Immature natural killer cell (primary cell): Measurements from ENCODE around the gene TSC2. TPM values are rescaled to one million over a fixed set of nuclear protein-coding genes. Genes with fewer than 3 reads are reported as not detected.
A peak's percentile ranks its signal among the peaks of the same experiment; 100 is the strongest.
"Not testable (repeated sequence)": the region's sequence is repeated elsewhere in the genome, so short reads cannot be mapped to it uniquely, and the experiment has no call there.

ENCODE experiments used
- DNase-seq, 3 donors: peaks; one replicate each; pipeline ENCODE4 v3.0.0; 2022; ENCODE audit warnings: mixed read lengths in 1 of 3
- H3K27ac Mint-ChIP-seq, 6 donors: one replicate each; pipeline ENCODE4 v1.8.0; 2020; ENCODE audit warnings: mixed read lengths in 6 of 6, mild to moderate bottlenecking in 5 of 6, inconsistent platforms in 4 of 6, moderate library complexity in 3 of 6
- H3K27me3 Mint-ChIP-seq, 3 donors: one replicate each; pipeline ENCODE4 v1.8.0; 2020 to 2021; ENCODE audit warnings: low read depth in 3 of 3, mild to moderate bottlenecking in 3 of 3, mixed read lengths in 3 of 3, moderate library complexity in 3 of 3, inconsistent platforms in 1 of 3
- H3K36me3 Mint-ChIP-seq, 3 donors: one replicate each; pipeline ENCODE4 v1.8.0; 2020; ENCODE audit warnings: mixed read lengths in 3 of 3, inconsistent platforms in 2 of 3, mild to moderate bottlenecking in 2 of 3
- H3K4me1 Mint-ChIP-seq, 2 donors: one replicate each; pipeline ENCODE4 v1.8.0; 2020; ENCODE audit warnings: inconsistent platforms in 2 of 2, mild to moderate bottlenecking in 2 of 2, mixed read lengths in 2 of 2, moderate library complexity in 1 of 2
- H3K4me3 Mint-ChIP-seq, 5 donors: one replicate each; pipeline ENCODE4 v1.8.0; 2020; ENCODE audit warnings: mild to moderate bottlenecking in 5 of 5, mixed read lengths in 5 of 5, inconsistent platforms in 3 of 5, moderate library complexity in 3 of 5
- H3K9me3 Mint-ChIP-seq, 6 donors: one replicate each; pipeline ENCODE4 v1.8.0; 2020; ENCODE audit warnings: mild to moderate bottlenecking in 6 of 6, mixed read lengths in 6 of 6, inconsistent platforms in 4 of 6, moderate library complexity in 3 of 6
- polyA plus RNA-seq, 3 donors: library from polyadenylated mRNA; unstranded; fragments of 300-500 nt; fragmentation: Illumina TruSeq; gene quantifications; one replicate each; pipeline ENCODE4 v1.2.3, GENCODE V29; 2021

TSC2 gene
- polyA plus RNA-seq, 3 donors from 2014 or later: 18.0 to 50.1 (median 29.1) TPM

DNA sequence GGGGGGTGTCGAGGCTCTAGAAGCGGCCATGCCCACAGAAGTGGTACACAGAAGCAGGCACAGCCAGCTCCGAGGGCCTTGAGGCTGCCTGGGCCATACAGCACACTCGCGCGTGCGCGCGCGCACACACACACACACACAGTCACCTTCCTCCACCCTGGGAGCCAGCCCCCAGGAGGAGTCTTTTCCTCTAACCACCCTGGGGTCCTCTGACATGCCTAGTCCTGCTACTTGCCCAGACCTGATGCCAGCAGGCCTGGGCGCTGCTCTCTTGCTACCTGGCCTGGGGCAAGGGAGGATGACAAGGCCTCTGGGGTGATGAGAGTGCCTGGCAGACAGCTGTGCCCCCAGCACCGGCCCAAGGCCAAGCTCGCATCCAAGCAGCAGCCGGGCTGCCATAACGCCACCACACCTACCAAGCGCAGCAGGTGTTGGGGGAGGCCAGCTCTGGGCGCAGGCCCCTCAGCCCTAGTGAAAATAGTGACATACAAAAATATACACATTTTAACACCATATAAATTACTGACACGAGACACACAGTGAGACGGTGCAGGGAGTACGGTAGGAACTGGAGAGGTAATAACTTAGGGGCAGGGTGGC, 41.1 kb downstream of the TSC2 start:
- DNase-seq: no peak
- H3K9me3 Mint-ChIP-seq: no peaks in the 10 kb centered on the region
- H3K4me1 Mint-ChIP-seq: no peaks in the 10 kb centered on the region
- peak overlapping the region in 1 of 6 donors; percentile 34 for H3K27ac Mint-ChIP-seq
- H3K4me3 Mint-ChIP-seq: no peak overlapping the region
- no peaks in the 10 kb centered on the region for H3K27me3 Mint-ChIP-seq
- H3K36me3 Mint-ChIP-seq: peaks cover 0 to 4% (median 0%) of the 10 kb centered on the region in 3 donors

DNA sequence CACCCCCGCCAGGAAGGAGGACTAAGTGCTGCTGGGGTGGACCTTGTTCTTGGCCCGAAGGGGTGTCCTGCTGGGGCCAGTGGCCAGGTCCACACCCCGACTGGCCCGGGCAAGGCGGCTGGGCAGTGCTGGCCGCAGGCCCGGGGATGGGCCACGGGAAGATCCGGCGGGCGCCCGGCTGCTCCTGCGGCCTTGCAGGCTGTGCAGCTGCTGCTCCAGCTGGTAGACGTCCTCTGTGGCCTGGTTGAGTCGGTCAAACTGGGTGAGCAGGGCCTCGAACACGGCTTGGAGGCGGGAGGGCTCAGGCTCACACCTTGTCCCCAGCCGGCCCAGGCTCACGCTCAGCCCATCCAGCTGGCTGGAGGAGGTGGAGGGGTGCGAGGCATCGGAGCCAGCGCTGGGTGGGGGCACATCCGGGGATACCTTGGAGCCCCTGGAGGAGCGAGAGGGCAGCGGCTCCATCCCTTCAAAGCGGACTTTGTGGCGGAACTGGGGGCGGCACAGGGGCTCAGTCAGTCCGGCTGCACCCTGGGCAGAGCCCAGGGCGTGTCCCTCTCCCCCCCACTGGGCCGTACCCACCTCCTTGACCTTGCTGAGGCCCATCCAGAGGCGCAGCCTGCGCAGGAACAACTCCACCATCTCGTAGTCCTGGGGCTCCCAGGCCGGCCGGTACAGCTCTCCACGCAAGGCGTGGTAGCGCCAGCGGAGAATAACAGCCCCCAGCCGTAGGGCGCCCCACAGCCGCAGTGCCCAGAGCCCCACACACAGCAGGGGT, 42.1 kb downstream of the TSC2 start:
- Mint-ChIP-seq H3K4me1 (no peaks in the 10 kb centered on the region), H3K9me3 (no peaks in the 10 kb centered on the region), H3K36me3 (peaks cover 0 to 4% (median 0%) of the 10 kb centered on the region in 3 donors), H3K4me3 (no peak overlapping the region), H3K27me3 (peaks cover 0 to 1% (median 0%) of the 10 kb centered on the region in 3 donors), H3K27ac (no peak overlapping the region)
- DNase-seq: no peak

DNA sequence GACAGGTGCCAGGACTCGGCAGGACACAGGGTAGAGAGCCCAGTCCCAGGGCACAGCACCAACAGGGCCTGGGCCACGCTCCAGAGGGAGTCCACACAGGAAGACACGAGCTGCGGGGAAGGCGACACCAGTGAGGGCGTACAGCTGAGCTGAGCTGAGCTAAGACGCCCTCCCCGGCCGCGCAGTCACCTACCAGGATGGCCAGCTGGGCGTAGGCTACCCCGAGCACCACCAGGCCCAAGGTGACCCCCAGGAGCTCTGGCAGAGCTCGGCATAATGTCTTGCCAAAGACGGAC, 42.6 kb downstream of the TSC2 start:
- Mint-ChIP-seq H3K27ac (no peak overlapping the region), H3K4me1 (no peaks in the 10 kb centered on the region), H3K36me3 (peaks cover 0 to 4% (median 0%) of the 10 kb centered on the region in 3 donors), H3K27me3 (peaks cover 0 to 3% (median 0%) of the 10 kb centered on the region in 3 donors), H3K9me3 (no peaks in the 10 kb centered on the region), H3K4me3 (no peak overlapping the region)
- DNase-seq: no peak

DNA sequence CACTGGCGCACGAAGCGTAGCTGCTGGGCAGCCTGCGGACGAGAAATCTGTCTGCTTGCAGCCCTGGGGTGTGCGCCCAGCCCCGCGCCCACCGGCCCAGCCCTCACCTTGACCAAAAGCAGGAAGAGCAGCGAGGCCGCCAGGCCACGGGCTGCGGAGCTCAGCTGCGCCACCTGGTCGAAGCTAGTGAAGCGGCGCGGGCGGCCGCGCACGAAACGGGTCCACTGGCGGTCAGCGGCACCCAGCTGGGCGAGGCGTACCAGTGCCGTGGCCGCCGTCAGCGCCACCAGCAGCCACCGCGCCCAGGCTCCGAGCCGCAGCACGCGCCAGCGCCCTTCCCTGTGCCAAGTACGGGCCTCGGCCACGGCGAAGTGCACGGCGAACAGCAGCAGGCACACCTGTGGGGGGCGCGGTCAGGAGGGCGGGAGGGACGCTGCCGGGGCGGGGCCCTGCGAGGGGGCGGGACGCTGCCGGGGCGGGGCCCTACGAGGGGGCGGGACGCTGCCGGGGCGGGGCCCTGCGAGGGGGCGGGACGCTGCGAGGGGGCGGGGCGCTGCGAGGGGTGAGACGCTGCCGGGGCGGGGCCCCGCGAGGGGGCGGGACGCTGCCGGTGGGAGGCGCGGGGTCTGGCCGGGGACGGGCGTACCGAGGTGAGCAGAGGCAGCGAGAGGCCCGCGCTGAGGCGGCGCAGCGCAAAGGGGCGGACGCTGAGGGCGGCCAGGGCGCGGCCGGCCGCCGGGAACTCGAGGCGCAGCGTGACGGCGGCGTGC, 43.2 kb downstream of the TSC2 start:
- DNase-seq: no peak
- peaks cover 0 to 7% (median 0%) of the 10 kb centered on the region in 3 donors for H3K36me3 Mint-ChIP-seq
- H3K4me1 Mint-ChIP-seq: no peaks in the 10 kb centered on the region
- peaks cover 0 to 3% (median 0%) of the 10 kb centered on the region in 3 donors for H3K27me3 Mint-ChIP-seq
- H3K9me3 Mint-ChIP-seq: no peaks in the 10 kb centered on the region
- no peak overlapping the region for H3K4me3 Mint-ChIP-seq
- no peak overlapping the region for H3K27ac Mint-ChIP-seq

DNA sequence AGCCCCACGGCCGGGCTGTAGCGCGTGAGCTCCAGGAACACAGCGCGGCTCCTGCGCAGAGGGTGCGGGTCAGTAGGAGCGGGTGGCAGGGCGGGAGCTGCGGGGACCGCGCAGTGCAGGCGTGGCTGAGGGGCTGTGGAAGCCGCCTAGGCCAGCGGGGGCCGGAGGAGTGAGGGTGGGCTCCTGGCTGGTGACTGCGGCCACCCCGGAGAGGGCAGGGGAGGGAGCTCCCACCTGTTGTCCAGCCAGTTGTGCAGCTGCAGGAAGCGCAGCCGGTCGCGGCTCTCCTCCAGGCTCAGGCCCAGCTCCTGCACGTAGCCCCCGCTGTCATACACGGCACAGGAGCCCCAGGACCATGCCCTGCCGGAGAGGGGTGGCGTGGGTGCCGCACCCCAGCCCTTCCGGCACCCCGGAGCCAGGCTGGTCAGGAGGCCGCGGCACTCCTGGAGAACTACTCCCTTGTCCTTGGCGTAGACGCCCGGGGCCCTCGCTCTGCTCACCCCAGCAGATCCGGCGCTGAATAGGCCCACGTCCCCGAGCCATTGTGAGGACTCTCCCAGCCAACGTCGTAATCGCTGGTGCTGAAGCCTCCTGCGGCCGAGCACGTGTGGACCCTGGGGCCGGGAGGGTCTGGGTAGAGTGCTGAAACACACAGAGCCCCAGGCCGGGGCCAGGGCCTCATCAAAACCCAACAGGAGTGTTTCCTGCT, 43.9 kb downstream of the TSC2 start:
- Mint-ChIP-seq H3K27me3 (peaks cover 0 to 3% (median 0%) of the 10 kb centered on the region in 3 donors), H3K4me3 (no peak overlapping the region), H3K36me3 (peaks cover 0 to 8% (median 0%) of the 10 kb centered on the region in 3 donors), H3K9me3 (no peaks in the 10 kb centered on the region), H3K27ac (no peak overlapping the region), H3K4me1 (no peaks in the 10 kb centered on the region)
- DNase-seq: no peak

DNA sequence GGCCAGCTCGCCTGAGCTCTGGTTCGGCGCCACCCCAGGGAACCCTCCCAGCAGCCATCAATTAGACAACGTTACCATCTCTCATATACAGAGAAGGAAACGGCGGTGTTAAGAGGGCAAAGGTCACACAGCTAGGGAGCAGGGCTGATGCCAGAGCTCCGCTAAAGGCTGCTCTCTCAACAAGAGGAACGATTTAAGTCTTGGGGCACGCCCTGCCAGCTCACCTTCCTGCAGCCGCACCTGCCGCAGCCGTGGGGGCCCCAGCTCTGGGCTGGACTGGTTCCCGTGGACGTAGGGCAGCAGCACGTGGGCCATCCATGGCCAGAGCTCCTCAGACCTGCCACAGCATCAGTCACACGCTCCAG, 44.5 kb downstream of the TSC2 start:
- Mint-ChIP-seq H3K9me3 (no peaks in the 10 kb centered on the region), H3K4me1 (no peaks in the 10 kb centered on the region), H3K27ac (no peak overlapping the region), H3K4me3 (no peak overlapping the region), H3K36me3 (peaks cover 0 to 8% (median 0%) of the 10 kb centered on the region in 3 donors), H3K27me3 (peaks cover 0 to 3% (median 0%) of the 10 kb centered on the region in 3 donors)
- no peak for DNase-seq

DNA sequence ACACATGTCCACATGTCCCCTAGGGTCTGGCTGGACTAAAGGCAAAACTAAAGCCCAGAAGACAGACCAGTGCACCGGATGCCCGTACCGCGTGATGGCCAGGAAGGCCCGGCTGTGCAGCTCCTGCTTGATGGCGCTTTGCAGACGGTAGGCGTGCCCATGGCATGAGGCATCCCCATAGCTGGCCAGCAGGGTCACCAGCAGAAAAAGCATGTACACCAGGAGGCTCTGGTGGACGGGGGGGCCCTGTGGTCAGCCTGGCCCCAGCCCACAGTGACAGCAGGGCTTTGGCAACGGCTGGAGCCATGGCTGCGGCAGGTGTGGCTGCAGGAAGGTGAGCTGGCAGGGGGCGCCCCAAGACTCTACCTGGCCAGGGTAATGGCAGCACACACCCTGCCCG, 45.1 kb downstream of the TSC2 start:
- Mint-ChIP-seq H3K36me3 (peaks cover 0 to 8% (median 0%) of the 10 kb centered on the region in 3 donors), H3K9me3 (no peaks in the 10 kb centered on the region), H3K27me3 (peaks cover 0 to 3% (median 0%) of the 10 kb centered on the region in 3 donors), H3K27ac (no peak overlapping the region), H3K4me1 (no peaks in the 10 kb centered on the region), H3K4me3 (no peak overlapping the region)
- no peak for DNase-seq

DNA sequence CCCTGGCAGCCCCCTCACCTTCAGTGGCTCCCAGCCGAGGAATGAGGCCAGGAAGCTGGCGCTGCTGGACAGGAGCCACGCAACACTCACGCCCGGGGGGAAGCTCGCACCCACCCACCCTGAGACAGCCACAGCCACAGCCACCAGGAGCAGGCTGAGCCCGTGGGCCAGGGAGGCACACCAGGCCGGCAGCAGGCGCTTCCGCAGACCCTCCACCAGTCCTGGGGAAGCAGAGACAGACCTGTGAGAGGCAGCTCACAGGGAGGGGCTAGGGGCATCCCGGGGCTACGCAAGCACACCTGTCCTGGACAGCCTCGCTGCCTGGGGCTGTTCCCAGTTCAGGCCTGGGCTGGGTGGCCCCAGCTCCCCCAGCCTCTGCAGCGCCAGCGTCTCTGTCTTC, 46.0 kb downstream of the TSC2 start:
- Mint-ChIP-seq H3K36me3 (peaks cover 0 to 8% (median 0%) of the 10 kb centered on the region in 3 donors), H3K4me1 (no peaks in the 10 kb centered on the region), H3K9me3 (no peaks in the 10 kb centered on the region), H3K4me3 (no peak overlapping the region), H3K27ac (no peak overlapping the region), H3K27me3 (peaks cover 0 to 3% (median 0%) of the 10 kb centered on the region in 3 donors)
- no peak for DNase-seq

DNA sequence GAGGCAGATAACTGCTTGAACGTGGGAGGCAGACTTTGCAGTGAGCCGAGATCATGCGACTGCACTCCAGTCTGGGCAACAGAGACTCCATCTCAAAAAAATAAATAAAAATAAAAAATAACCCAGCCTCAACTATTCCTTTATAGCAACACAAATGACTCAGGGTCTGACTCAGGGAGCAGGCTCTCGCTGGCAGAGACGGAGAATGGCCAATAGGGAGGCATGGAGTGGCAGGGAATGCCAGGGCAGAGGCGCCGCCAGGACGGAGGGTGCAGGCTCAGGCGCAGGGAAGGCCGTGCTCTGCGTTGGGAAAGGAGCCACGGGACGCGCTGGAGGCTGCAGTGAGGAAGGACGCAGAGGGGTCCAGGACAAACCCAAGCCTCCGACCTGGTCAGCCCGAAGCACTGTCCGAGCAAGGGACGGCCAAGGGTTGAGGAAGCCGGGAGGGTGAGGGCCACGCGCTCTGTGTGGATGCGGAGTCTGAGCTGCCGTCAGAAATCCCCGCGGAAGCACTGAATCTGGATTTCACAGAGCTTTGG, 47.6 kb downstream of the TSC2 start:
- Mint-ChIP-seq H3K4me3 (no peak overlapping the region), H3K27me3 (peaks cover 0 to 3% (median 0%) of the 10 kb centered on the region in 3 donors), H3K4me1 (no peaks in the 10 kb centered on the region), H3K36me3 (peaks cover 0 to 4% (median 0%) of the 10 kb centered on the region in 3 donors), H3K27ac (no peak overlapping the region), H3K9me3 (no peaks in the 10 kb centered on the region)
- DNase-seq: no peak

DNA sequence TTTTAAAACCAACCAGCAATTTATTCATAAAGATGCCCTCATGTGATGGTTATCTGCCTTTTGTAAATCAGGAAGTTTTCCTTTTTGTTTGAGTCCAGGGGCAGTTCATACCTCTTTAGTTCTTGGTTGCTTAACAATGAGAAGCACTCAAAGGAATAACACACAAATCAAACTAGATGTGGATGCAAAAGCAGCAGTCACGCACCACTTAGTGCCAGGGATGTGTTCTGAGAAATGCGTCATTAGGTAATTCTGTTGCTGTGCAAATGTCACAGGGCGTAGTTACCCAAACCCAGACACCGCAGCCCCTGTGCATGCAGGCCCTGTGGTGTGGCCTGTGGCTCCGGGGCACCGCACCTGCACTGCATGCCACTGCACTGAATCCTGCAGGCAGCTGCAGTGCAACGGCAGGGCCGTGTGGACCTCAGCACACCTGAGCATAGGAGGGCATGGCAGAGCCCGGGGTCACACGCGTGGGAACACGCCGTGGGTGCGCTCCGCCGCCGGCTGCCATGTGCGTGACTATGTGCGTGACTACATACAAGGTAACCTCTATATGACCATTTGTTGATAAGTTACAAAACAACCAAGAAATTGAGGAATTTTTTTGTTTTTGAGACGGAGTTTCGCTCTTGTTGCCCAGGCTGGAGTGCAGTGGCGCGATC, 48.3 kb downstream of the TSC2 start:
- Mint-ChIP-seq H3K4me1 (no peaks in the 10 kb centered on the region), H3K27me3 (peaks cover 0 to 3% (median 0%) of the 10 kb centered on the region in 3 donors), H3K36me3 (peaks cover 0 to 4% (median 0%) of the 10 kb centered on the region in 3 donors), H3K27ac (no peak overlapping the region), H3K9me3 (no peaks in the 10 kb centered on the region), H3K4me3 (no peak overlapping the region)
- DNase-seq: no peak

DNA sequence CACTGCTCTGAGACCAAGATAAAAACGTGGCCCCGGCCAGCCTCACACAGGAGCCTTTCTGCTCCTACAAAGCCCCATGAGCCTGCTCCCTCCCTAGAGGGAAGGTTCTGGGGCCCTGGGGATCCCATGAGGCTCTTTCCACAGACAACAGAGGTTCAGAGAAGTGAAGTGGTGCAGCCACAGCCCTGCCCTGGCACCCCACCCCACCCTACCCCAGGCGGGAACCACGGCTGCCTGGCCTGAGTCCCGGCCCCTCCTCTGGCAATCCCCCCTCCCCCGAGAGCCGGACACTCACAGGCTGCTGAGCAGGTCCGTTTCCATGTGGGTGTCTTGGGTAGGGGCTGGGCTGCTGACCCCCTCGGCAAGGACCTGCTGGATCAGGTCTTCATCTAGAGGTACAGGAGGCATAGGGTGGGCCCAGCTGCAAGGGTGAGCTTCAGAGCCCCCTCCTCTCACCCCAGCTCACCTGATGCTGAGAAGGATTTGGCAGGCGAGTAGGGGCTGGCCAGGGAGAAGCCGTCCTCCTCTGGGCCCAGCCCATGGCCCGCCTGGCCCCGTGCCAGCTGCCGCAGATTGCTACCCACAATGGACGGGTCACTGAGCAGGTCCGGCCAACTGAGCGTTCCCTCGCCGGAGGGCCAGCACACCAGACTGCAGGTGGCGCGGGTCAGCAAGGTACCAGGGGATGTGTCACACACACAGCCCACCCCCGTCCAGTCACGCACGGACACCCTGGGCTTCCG, 49.2 kb downstream of the TSC2 start:
- H3K27me3 Mint-ChIP-seq: peaks cover 0 to 3% (median 0%) of the 10 kb centered on the region in 3 donors
- peaks cover 0 to 4% (median 0%) of the 10 kb centered on the region in 3 donors for H3K36me3 Mint-ChIP-seq
- no peak overlapping the region for H3K27ac Mint-ChIP-seq
- H3K4me3 Mint-ChIP-seq: no peak overlapping the region
- no peak for DNase-seq
- H3K4me1 Mint-ChIP-seq: no peaks in the 10 kb centered on the region
- H3K9me3 Mint-ChIP-seq: no peaks in the 10 kb centered on the region

DNA sequence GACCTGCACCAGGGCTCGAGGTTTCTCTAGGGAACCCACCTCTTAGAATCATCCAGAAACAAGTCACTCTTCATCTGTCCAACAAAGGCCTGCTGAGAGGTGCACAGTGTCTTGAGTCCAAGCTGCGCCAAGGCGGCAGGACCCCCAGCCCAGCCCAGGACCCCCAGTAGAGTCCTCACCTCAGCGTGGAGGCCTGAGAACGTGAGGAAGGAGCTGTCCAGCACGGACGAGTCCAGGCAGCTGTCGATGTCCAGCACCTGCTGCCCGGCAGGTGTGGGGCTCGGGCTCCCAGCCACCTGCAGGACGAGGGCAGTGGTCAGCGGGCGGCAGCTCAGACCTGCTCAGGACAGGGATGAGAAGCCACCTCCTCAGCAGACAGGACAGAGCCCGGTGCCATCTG, 49.9 kb downstream of the TSC2 start:
- not testable (repeated sequence) for H3K36me3 Mint-ChIP-seq, H3K4me1 Mint-ChIP-seq, H3K9me3 Mint-ChIP-seq, H3K4me3 Mint-ChIP-seq, H3K27ac Mint-ChIP-seq, DNase-seq, H3K27me3 Mint-ChIP-seq

DNA sequence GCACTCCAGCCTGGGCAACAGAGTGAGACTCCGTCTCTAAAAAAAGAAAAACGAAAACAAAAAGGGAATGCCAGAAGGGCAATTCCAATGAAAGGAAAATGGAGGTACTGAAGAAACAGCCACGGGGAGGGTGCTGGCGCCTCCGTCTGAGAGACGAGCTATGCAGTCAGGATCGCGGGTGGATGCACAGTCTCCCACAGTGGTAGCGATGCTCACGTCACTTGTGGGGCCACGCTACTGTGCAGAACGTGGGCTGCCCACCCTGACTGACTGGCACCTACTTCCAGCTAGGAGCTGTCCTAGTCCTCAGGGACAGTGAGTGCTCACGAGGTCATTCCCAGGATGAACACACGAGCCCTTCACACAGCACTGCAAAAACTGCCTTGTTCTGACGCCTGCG, 53.8 kb downstream of the TSC2 start:
- not testable (repeated sequence) for H3K36me3 Mint-ChIP-seq, H3K9me3 Mint-ChIP-seq, DNase-seq, H3K4me1 Mint-ChIP-seq, H3K27me3 Mint-ChIP-seq, H3K27ac Mint-ChIP-seq, H3K4me3 Mint-ChIP-seq
